ENCODE measurements around the gene PDE3A. TPM values are rescaled to one million over a fixed set of nuclear protein-coding genes. Genes with fewer than 3 reads are reported as not detected.
"Not testable (repeated sequence)": the region's sequence is repeated elsewhere in the genome, so short reads cannot be mapped to it uniquely, and the experiment has no call there.

Gene PDE3A
- 16.2 and 17.2 TPM in 2 replicates for total RNA-seq (ENCODE audit: low replicate concordance)

- H3K4me3 ChIP-seq (ENCODE audit: low read depth, low read length), result peak within 1 kb of the TSS; percentile 72
- TF ChIP-seq CTCF (IDR thresholded peaks at IDR 0.05; ENCODE audit: insufficient read depth, low read length), result peak; percentile 47
- DNase-seq (ENCODE audit: low read depth), result peak; percentile 79
Observed at GRCh38 chr12:20368114-20368650, at the start of gene PDE3A. TSS of gene PDE3A (plus strand) at chr12:20368537. CDS start at chr12:20369285, 748 bp downstream.

GRCh38 chr12:20319366-20319765, 49.0 kb upstream of the PDE3A start:
- DNase-seq (ENCODE audit: low read depth), result no peak
- no peak overlapping the region for H3K4me3 ChIP-seq (ENCODE audit: low read depth, low read length)
- TF ChIP-seq CTCF (IDR thresholded peaks at IDR 0.05; ENCODE audit: insufficient read depth, low read length), result no peak

DNA sequence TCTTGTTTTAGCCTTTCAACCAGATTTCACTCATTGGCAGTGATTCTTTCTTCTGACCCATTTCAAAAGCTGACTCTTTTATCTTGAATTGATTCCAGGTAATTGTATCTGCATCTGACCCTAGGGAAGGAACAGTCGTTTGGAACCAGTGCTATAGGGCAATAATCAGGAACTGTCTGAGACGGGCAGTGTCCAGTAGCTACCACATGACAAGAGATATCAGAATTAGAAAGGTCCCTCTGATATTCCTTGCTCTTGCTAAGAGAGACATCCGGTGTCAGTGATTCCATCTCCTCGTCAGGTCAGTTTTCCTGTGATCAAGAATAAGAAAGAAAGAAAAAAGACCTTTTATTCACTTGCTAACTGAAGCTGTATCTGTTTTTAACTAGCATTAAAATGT, 47.8 kb upstream of the PDE3A start:
- H3K4me3 ChIP-seq (ENCODE audit: low read depth, low read length), result no peak overlapping the region
- TF ChIP-seq CTCF (IDR thresholded peaks at IDR 0.05; ENCODE audit: insufficient read depth, low read length), result no peak
- DNase-seq (ENCODE audit: low read depth), result no peak

DNA sequence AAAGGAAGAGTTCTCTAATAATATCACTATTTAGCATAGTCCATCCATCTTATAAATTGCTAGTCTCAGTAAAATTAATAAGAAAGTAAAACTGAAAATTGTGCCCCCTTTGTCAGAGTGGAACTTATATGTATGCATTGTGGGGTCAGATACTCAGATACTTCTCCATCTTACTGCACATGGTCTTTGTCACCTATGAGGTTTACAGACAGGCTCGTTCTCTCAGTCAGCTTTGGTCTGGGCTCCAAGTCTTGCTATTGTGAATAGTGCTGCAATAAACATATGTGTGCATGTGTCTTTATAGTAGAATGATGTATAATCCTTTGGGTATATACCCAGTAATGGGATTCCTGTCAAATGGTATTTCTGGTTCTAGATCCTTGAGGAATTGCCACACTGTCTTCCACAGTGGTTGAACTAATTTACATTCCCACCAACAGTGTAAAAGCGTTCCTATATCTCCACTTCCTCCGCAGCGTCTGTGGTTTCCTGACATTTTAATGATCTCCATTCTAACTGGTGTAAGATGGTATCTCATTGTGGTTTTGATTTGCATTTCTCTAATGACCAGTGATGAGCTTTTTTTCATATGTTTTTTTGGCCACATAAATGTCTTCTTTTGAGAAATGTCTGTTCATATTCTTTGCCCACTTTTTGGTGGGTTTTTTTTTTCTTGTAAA, 37.4 kb upstream of the PDE3A start:
- H3K4me3 ChIP-seq (ENCODE audit: low read depth, low read length); DNase-seq (ENCODE audit: low read depth): not testable (repeated sequence)

DNA sequence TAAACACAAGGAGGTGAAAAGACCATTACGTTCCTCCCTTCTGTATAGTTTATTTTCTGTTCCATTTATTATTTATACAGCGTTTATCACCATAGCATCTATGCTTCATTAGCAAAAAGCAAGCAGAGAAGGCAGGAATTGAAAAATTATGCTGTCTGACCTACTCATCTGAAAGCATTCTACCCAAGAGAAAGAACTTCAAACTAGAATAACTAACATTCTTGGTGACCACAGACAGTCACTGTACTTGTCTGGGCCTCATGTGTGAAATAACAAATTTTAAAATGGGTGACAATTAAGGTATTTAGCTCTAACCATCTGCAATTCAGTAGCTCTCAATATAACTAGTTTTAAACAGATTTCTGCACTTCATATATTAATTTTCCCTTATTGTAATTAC, 29.3 kb upstream of the PDE3A start:
- no peak for DNase-seq (ENCODE audit: low read depth)
- no peak for TF ChIP-seq CTCF (IDR thresholded peaks at IDR 0.05; ENCODE audit: insufficient read depth, low read length)
- H3K4me3 ChIP-seq (ENCODE audit: low read depth, low read length), result no peak overlapping the region

DNA sequence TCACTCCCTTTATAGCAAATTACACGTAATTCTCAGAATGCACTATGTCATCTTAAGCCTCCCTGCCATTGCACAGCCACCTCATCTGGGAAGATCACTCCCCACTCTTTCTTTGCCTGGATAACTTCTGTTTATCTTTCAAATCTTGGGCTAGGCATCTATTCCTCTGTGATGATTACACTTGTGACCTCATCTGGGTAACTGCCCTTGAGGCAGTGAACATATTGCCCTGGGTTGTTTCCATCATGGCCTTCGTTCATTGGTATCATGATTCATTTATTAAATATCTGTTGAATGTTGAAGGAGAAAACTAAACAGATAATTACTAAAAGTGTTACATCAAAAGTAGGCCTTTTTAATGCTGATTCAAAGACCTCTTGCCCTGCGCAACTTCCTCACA, 26.2 kb upstream of the PDE3A start:
- TF ChIP-seq CTCF (IDR thresholded peaks at IDR 0.05; ENCODE audit: insufficient read depth, low read length), result no peak
- H3K4me3 ChIP-seq (ENCODE audit: low read depth, low read length), result no peak overlapping the region
- peak; percentile 16 for DNase-seq (ENCODE audit: low read depth)

DNA sequence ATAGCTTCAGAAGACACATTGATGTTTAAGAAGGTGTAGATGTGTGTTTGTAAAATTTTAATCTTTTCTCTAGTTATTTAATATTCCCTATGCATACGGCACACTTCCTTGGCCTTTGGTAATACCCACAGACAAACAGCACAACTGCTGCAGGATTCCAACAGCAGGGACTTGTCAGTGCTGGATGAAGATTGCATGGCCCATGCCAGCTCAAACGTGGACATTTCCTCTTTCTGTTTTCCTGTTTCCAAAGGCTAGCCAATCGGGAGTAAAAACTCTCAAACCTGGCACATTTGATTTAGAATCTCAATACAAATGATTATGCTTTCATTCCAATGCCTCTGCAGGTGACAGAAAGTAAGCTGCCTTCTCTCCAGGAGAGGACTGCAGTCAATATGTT, 22.5 kb upstream of the PDE3A start:
- H3K4me3 ChIP-seq (ENCODE audit: low read depth, low read length), result no peak overlapping the region
- TF ChIP-seq CTCF (IDR thresholded peaks at IDR 0.05; ENCODE audit: insufficient read depth, low read length), result no peak
- no peak for DNase-seq (ENCODE audit: low read depth)

Measured in fibroblast of the aortic adventitia (primary cell).